Islet precursor cell (in vitro differentiated cells): ENCODE measurements around the gene CLTA.
"Not testable (repeated sequence)": the region's sequence is repeated elsewhere in the genome, so short reads cannot be mapped to it uniquely, and the experiment has no call there.

Source experiments
- DNase-seq: peaks from one replicate; pipeline ENCODE4 v3.0.0-alpha.2; 2018

CLTA gene

DNA sequence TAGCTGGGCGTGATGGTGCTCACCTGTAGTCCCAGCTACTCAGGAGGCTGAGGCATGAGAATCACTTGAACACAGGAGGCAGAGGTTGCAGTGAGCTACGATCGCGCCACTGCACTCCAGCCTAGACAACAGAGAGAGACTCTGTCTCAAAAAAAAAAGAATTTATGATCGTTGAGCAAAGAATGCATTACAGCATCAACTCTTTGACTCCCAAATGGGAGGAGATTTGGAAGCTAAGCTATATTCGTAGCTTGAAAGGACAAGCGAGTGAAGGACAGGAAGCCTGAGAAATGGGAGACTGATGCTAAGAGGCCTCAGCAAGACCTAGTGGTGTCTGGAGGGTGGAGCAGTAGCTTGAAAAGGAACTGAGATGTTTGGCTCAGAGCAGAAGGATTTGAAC, 31.8 kb upstream of the CLTA start:
- no peak for DNase-seq

DNA sequence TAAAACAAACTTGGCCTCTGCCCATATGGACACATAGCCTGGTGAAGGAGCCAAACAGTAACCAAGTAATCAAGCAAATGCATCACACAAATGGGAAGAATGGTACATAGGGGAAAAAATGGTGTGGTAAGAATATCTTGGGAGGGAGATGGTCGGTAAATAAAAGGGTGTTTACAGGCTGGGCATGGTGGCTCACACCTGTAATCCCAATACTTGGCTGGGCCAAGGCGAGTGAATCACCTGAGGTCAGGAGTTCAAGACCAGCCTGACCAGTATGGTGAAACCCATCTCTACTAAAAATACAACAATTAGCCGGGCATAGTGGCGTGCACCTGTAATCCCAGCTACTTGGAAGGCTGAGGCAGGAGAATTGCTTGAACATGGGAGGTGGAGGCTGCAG, 31.2 kb upstream of the CLTA start:
- DNase-seq, result not testable (repeated sequence)

DNA sequence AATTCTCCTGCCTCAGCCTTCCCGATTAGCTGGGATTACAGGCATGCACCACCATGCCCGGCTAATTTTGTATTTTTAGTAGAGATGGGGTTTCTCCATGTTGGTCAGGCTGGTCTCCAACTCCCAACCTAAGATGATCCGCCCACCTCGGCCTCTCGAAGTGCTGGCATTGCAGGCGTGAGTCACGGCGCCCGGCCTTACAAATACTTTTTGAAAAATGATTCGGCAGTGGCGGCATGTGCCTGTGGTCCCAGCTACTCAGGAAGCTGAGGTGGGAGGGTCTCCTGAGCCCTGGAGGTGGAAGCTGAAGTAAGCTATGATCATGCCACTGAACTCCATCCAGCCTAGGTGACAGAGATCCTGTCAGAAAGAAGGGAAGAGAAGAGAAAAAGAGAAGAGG, 30.6 kb upstream of the CLTA start:
- DNase-seq, result not testable (repeated sequence)

DNA sequence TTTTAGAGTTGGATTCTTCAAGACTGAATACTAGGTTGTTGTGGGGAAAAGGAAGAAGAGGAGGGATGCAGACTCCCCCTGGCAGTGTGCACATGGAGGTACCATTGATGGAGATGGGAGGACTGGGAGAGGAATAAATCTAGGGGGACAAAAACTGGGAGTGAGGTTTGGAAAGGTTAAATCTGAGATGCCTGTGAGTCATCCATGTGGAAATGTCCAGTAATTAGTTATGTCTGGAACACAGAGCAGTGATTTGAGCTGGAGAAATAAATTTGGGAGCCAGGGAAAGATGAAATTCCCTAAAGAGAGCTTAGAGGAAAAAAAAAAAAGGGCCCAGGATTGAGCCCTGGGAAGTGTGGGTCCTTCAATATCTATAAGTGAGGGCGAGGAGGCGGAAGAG, 29.5 kb upstream of the CLTA start:
- no peak for DNase-seq

DNA sequence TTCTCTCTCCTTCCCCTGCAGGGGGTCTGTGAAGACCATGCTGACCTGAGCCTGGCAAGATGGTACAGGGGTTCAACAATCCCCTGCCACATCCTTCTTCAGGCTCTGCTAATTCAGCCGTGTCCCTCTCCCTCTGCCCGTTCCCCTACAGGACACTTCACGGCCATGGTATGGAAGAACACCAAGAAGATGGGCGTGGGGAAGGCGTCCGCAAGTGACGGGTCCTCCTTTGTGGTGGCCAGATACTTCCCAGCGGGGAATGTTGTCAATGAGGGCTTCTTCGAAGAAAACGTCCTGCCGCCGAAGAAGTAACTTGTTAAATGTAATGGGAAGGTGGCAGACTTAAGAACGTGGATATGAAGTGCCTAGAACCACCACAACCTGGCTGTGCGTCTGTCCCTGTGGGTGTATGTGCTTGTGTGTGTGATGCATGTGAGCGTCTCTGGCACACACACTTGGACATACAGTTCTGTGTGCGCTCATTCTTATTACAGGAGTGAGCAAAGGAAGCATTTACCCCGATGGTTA, 28.4 kb upstream of the CLTA start:
- no peak for DNase-seq

DNA sequence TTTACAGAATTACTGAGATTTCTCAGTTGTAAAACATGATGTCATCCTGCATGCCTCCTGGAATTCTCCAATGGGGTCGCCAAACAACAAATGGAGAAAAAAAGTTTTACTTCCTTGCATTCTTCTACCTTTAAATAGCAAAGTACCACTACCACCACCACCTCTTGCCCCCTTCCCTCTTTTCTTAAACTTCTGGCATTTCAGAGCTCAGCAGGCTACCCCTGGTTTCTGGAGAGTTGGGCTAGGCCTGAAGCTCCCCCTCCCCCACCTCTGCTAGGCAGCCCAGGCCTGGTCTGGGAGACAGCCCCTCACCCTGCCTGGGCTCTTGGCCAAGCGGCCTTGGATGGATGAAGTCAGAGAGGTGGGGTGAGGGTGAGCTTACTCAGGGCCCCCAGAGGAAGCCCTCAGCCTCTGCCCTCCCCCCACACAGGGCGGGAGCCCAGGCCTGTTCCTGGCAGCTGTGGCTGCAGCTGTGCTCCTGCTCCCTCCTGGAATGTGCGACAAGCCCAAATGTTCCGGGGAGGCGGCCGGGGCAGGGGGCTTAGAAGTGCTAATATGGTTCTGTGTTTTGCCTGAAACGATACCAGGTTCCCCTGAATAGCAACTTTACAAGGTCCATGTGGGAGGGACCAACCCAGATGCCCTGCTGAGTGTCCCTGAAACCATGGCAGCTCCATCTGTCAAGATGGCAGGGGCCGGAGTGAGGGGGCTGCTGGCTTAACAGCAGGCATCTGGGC, 27.5 kb upstream of the CLTA start:
- peak; percentile 94 for DNase-seq

DNA sequence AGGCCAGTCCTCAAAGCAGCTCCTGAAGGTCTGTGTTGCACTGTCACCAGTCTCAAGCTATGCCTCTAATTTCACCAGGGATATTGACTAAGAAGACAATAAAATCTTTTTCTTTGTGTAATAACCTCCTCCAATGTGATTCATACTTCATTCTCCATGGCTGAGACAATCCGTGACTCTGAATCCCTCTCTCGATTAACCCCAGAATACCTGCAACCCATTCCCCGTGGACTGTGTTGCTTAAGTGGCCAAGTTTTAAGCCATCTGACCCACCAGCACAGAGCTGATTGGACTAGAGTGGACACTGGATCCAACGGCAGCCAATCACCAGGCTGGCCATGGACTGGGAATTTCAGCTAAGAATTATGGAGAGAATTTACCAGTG, 26.9 kb upstream of the CLTA start:
- DNase-seq, result no peak

DNA sequence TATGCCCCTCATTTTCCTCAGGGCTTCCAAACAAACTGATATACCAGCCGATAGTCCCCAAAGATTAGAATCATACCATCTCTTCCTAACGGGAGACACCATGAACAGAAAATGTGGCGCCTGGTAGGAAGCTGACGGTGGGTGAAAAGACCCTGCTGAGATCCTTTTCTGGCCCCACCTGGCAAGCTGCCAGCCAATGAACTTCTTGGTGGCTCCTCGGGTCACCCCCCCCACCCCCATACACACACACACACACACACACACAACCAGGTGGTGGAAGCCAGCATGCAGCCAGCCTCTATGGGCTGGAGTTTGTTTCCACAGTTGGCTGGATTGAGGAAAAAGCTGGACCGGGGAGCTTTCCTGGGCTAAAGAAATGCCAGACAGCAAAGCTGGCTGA, 26.3 kb upstream of the CLTA start:
- no peak for DNase-seq

DNA sequence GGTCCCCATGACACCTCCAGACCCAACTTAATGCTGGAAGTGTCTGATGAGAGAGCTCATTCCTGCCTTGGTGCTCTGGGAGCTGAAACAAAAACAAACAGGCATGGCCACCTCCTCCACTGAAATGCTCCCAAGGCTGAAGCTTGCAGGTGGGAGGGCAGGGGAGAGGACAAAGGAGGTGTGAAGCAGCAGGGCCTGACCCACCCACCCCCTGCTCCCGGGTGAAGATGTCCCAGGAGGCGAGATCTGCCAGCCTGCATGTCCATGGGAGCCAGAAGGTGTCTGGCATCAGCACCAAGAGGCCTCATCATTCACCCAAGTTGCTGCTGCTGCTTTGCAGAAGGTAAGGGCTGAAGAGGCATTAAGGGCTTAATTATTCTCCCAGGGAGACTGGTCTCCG, 25.7 kb upstream of the CLTA start:
- DNase-seq, result no peak

DNA sequence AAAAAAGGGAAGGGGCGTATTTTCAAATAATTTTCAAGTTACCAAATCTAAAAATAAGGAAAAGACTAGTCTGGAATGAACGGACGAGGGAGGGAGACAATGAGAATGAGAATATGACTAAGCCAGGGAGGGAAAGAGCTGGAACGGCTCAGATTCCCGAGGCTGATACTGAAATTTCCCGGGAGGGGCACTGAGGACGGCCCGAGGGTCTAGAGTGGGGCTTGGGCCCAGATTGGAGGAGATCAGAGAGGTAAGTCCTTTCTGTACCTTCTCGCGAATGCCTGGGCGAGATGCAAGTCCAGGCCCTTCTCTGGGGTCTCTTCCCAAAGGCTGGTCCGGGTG, 24.9 kb upstream of the CLTA start:
- DNase-seq, result peak; percentile 66

DNA sequence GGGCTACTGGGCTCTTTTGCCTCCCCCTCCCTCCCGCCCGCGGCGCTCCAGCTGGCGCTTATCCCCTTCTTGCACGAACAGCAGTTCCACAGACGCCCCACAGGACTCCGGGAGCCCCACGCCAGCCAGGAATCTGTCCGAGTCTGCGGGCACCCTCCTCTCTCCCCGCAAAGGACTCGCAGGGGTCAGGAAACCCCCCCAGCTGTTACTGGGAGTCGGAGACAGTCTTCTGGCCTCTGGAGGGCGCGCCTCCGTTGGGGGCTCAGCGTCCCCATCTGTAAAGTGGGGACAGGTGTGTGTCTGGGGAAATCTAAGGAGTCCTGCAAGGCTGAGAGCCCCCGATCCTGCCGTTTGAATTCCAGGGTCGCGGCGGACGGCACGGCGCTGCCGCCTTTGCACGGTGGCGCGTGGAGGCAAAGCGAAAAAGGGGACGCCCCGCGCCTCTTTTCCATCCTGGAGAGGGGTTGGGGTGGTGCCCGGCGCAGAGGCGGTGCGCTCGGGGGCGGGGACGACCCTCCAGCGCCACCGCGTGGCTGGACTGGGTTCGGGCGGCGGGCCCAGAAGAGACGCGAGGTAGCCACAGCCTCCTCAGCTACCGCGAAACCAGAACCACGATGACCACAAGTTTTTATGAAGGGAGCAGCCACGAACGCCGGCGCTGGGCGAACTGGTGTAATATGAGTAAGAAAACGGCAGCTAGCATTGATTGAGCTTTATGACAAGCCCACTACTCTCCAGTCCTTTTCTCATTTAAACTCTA, 24.4 kb upstream of the CLTA start:
- DNase-seq, result peak; percentile 90

DNA sequence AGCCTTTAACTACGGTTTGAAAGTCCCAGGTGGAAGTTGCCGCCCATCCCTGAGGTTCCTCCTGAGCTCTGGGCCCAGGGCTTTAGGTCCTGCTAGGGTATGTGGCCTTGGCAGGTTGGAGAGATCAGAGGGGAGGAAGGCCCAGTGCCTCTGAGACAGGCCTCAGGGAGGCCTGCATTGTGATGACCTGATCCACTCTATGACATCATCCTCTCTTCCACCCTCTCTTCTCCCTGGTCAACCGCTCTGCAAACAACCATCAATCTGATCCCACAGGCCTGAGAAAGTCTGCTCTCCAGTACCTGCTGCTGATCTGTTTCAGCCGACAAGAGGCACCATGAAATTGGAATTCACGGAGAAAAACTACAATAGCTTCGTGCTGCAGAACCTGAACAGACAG, 21.6 kb upstream of the CLTA start, which contains the start of gene CCIN:
Gene CCIN, plus strand, starts transcription at position 223 of the 400 bp plus-strand sequence. Its CDS starts 115 bp downstream, at position 338.
- DNase-seq, result no peak

DNA sequence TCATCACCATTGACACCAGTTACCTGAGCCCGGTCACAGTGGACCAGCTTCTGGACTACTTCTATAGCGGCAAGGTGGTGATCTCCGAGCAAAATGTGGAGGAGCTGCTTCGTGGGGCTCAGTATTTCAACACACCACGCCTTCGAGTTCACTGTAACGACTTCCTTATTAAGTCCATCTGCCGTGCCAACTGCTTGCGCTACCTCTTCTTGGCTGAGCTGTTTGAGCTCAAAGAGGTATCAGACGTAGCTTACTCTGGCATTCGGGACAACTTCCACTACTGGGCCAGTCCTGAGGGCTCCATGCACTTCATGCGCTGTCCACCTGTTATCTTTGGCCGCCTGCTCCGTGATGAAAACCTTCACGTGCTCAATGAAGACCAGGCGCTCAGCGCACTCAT, 21.0 kb upstream of the CLTA start:
- DNase-seq, result no peak

DNA sequence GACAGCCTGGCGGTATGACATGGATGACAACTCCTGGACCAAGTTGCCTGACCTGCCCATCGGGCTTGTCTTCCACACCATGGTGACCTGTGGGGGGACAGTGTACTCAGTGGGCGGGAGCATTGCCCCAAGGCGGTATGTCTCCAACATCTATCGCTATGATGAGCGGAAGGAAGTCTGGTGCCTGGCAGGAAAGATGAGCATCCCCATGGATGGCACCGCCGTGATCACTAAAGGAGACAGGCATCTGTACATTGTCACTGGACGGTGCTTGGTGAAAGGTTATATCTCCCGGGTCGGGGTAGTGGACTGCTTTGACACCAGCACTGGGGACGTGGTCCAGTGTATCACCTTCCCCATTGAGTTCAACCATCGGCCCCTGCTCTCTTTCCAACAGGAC, 20.2 kb upstream of the CLTA start:
- DNase-seq, result no peak

DNA sequence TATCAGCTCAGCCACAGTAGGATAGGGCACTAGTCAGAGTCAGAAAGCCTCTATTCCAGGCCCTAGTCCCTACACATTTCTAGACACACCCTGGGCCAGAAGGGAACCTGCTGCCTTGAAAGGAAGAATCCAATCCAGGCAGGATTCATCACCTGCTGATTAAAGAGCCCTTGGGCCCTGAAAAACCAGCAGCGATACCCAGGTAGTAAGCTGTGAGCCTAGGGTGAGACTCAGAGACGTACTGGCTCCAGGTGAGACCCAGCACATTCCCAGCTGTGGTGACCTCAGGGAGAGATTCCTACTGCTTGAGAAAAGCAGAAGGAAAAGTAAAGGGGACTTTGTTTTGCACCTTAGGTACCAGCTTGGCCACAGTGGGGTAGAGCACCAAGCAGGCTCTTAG, 16.9 kb upstream of the CLTA start:
- no peak for DNase-seq

DNA sequence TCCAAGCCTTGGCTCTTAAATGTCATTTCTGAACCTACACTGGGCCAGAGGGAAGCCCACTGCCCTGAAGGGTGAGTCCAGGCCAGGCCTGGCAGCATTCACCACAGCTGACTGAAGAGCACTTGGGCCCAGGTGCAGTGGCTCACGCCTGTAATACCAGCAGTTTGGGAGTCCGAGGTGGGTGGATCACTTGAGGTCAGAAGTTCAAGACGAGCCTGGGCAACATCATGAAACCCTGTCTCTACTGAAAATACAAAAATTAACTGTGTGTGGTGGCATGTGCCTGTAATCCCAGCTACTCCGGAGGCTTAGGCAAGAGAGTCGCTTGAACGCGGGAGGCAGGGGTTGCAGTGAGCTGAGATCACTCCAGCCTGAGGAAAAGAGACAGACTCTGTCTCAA, 16.4 kb upstream of the CLTA start:
- DNase-seq, result no peak

DNA sequence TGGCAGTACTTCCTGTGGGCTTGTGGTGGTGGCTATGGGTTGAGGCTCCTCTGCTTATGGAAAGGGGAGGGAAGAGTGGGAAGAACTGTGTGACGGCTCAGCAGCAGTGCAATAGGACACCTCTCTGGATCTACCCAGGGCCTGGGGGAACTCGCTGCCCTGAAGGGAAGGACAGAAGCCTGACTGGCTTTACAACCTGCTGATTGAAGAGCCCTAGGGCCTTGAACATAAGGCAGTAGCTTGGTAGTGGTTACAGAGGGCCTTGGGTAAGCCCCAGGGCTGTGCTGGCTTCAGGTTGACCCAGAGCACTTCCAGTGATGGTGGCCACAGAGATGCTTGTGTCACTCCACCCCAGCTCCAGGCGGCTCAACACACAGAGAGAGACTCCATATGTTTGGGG, 16.0 kb upstream of the CLTA start:
- peak; percentile 79 for DNase-seq

DNA sequence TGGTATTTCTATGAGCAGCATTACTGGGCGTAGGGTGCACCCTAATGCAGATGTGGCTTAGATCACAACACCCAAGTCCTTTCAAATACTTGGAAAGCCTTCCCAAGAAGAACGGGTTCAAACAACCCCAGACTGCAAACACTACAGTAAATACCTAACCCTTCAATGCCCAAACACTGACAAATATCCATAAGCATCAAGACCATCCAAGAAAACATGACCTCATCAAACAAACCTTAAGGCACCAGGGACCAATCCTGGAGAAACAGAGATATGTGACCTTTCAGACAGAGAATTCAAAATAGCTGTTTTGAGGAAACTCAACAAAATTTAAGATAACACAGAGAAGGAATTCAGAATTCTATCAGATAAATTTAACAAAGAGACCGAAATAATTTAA, 15.5 kb upstream of the CLTA start:
- not testable (repeated sequence) for DNase-seq

DNA sequence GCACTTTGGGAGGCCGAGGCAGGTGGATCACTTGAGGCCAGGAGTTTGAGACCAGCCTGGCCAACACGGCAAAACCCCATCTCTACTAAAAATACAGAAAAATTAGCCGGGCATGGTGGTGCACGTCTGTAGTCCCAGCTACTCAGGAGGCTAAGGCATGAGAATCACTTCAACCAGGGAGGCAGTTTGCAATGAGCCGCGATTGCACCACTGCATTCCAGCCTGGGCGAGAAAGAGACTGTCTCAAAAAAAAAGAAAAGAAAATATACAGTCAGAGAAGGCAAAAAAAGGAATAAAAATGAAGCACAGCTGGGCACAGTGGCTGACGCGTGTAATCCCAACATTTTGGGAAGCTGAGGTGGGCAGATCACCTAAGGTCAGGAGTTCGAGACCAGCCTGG, 14.2 kb upstream of the CLTA start:
- DNase-seq, result not testable (repeated sequence)

DNA sequence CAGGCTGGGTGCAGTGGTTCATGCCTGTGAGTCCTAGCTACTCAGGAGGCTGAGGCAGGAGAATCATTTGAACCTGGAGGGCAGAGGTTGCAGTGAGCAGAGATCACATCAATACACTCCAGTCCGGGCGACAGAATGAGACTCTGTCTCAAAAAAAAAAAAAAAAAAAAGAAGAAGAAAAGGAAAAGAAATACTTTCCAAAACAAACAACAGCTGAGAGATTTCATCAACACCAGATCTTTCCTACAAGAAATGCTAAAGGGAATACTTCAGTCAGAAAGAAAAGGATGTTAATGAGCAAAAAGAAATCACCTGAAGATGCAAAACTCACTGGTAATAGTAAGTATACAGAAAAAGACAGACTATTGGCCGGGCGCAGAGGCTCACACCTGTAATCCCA, 13.2 kb upstream of the CLTA start:
- DNase-seq, result no peak

DNA sequence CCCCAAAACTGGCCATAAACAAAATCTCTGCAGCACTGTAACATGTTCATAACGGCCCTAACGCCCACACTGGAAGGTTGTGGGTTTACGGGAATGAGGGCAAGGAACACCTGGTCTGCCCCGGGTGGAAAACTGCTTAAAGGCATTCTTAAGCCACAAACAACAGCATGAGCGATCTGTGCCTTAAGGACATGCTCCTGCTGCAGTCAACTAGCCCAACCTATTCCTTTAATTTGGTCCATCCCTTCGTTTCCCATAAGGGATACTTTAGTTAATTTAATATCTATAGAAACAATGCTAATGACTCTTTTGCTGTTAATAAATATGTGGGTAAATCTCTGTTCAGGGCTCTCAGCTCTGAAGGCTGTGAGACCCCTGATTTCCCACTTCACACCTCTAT, 10.5 kb upstream of the CLTA start:
- not testable (repeated sequence) for DNase-seq

DNA sequence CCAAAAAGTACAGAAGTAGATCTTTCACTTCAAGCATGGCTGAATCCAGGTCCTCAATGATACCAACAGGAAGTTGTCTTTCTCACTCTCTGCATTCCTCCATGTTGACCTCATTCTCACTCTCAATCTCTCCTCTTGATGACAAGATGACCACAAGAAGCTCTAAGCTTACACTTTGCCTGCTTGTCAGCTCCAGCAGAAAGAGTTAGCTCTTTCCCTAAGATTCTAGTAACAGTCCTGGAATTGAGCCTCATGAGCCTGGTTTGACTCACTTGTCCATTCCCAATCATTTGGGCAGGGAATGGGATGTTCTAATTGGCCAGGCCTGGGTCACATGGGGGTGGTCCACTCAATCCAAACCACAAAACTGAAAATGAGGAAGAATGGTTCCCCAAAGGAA, 3.3 kb upstream of the CLTA start:
- DNase-seq, result no peak

DNA sequence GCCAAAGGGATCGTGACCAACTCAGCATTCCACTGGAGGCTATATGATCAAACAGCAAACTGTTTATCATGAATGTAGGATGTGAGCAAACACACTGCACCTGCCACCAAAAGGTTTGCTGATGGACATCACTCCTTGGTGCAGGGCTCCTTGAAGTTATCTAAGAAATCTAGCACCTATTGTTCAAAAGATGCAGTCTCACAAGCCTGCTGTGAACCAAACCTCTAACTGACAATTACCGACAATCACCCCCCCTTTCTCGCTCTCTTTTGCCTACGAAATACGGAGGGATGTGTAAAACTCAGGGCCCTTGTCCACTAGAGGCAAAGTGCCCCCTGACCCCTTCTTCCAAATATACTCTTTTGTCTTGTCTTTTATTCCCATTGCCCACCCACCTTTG, 2.5 kb upstream of the CLTA start:
- DNase-seq, result no peak

DNA sequence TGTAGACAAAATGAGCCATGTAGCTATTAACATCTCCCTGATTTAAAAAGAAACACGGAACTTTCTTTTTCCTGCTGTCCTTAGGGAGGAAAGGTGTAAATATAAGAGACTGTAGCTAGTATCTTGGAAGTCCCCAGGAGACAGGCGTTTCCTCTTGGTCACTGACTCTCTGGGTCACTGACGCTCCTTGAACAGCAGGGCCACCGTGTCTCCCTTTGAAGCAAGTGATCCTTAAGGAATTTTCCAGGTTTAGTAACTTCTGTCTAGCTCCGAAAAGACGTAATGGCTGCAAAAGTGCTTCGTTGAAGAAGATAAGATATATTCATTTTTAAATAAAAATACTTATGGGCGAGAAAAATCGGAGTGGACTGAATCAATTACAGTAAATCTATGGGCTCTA, 745 bp upstream of the CLTA start:
- DNase-seq, result no peak

DNA sequence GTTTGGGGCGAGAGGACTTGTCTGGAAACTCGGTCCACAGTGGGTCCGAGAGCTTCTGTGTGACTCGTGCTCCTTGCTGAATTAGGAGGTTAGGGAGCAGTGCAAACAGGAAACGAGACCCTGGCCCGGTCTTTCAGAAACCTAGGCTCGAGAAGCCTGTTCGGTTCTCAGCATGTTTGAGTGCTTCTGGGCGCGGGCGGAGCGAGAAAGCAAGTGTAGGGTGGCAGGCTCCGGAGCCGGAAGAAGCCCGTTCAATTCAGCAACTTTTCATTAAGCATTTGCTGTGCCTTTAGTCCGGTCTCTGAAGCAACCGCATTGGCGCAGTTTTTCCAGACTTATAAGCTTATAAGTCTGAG, 547 bp downstream of the CLTA start:
- no peak for DNase-seq
